Measurements from ENCODE around the gene DNAJC5. TPM values are rescaled to one million over a fixed set of nuclear protein-coding genes. Genes with fewer than 3 reads are reported as not detected.

DNAJC5 gene
- total RNA-seq, 1 donor from 2014 or later = 46.4 TPM

GRCh38 chr20:63931735-63932134 lies 36.8 kb downstream of the DNAJC5 start:
- no peak for DNase-seq (ENCODE audit: low read depth)
- H3K4me3 ChIP-seq (ENCODE audit: low read depth, low read length) = no peak overlapping the region

DNA sequence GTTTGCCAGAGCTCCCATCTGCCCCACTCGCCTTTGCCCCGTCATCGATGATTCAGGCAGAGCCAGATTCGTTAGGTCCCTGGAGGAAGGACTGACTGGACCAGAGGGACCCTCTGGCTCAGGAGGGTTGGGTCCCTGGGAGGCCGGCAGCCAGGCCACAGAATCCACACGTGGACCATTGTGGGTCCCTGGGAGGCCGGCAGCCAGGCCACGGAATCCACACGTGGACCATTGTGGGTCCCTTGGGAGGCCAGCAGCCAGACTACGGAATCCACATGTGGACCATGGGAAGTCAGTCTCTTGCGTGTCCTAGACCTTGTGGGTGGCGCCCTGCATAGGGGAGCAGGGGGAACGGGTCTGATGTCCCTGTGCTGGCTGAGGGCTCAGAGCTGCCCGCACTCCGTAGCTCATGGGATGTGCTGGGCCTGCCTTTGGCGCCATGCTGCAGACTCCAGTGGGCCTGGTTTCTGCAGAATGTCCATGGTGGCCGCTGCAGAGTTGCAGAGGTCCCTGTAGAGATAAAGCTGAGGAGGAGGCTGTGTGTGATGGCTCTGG lies 37.8 kb downstream of the DNAJC5 start:
- DNase-seq (ENCODE audit: low read depth) = no peak
- H3K4me3 ChIP-seq (ENCODE audit: low read depth, low read length) = no peak overlapping the region
- TF ChIP-seq, protein P1, sequence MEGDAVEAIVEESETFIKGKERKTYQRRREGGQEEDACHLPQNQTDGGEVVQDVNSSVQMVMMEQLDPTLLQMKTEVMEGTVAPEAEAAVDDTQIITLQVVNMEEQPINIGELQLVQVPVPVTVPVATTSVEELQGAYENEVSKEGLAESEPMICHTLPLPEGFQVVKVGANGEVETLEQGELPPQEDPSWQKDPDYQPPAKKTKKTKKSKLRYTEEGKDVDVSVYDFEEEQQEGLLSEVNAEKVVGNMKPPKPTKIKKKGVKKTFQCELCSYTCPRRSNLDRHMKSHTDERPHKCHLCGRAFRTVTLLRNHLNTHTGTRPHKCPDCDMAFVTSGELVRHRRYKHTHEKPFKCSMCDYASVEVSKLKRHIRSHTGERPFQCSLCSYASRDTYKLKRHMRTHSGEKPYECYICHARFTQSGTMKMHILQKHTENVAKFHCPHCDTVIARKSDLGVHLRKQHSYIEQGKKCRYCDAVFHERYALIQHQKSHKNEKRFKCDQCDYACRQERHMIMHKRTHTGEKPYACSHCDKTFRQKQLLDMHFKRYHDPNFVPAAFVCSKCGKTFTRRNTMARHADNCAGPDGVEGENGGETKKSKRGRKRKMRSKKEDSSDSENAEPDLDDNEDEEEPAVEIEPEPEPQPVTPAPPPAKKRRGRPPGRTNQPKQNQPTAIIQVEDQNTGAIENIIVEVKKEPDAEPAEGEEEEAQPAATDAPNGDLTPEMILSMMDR (conservative IDR thresholded peaks at IDR 0.05; ENCODE audit: low read depth, low read length) = no peak

More at GRCh38 chr20:63931735-63932134, 36.8 kb downstream of the DNAJC5 start:
- TF ChIP-seq, protein P1 (conservative IDR thresholded peaks at IDR 0.05; ENCODE audit: low read depth, low read length) = no peak

- H3K4me3 ChIP-seq (ENCODE audit: low read depth, low read length) = no peak overlapping the region
- TF ChIP-seq, protein P1 (conservative IDR thresholded peaks at IDR 0.05; ENCODE audit: low read depth, low read length) = no peak
- no peak for DNase-seq (ENCODE audit: low read depth)
These were observed 38.7 kb downstream of the DNAJC5 start for GRCh38 chr20:63933646-63934045.

- no peak for DNase-seq (ENCODE audit: low read depth)
- TF ChIP-seq, protein P1 (conservative IDR thresholded peaks at IDR 0.05; ENCODE audit: low read depth, low read length) = peak; percentile 42
- no peak overlapping the region for H3K4me3 ChIP-seq (ENCODE audit: low read depth, low read length)
These were observed 39.5 kb downstream of the DNAJC5 start for GRCh38 chr20:63934271-63935068.

DNA sequence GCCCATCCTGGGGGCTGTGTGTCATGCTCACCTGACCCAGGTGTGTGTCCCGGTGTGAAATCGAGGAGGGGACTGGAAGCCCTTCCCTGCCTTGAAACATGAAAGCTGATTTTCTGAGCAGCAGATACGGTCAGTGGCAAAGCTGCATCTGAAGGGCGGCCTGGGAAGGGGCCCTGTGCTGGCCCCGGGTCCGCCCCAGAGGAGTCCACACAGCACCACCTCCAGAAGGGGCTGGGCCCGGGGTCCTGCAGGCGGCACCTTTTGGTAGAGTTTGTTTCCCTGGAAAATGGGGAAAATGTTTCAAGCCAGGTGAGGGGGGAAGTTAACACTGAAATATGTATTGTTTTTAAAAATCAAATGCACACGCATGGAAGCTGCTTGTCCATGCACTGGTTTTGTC lies 40.5 kb downstream of the DNAJC5 start:
- TF ChIP-seq, protein P1 (conservative IDR thresholded peaks at IDR 0.05; ENCODE audit: low read depth, low read length) = no peak
- no peak for DNase-seq (ENCODE audit: low read depth)
- no peak overlapping the region for H3K4me3 ChIP-seq (ENCODE audit: low read depth, low read length)

GRCh38 chr20:63937596-63937995 lies 42.7 kb downstream of the DNAJC5 start:
- TF ChIP-seq, protein P1 (conservative IDR thresholded peaks at IDR 0.05; ENCODE audit: low read depth, low read length) = no peak
- no peak overlapping the region for H3K4me3 ChIP-seq (ENCODE audit: low read depth, low read length)
- DNase-seq (ENCODE audit: low read depth) = no peak
